Measurements from ENCODE around the gene SRPK1. TPM values are rescaled to one million over a fixed set of nuclear protein-coding genes. Genes with fewer than 3 reads are reported as not detected.

The SRPK1 gene
- total RNA-seq, 1 donor, result 61.7 TPM

- H3K4me3 ChIP-seq (ENCODE audit: low read depth, low read length), result no peak overlapping the region
- no peak for DNase-seq (ENCODE audit: low read depth)
- TF ChIP-seq CTCF (IDR thresholded peaks at IDR 0.05; ENCODE audit: insufficient read depth, low read depth, low read length), result no peak
Measured at GRCh38 chr6:35796236-35796635, 124.7 kb downstream of the SRPK1 start.

- no peak for TF ChIP-seq CTCF (IDR thresholded peaks at IDR 0.05; ENCODE audit: insufficient read depth, low read depth, low read length)
- no peak for DNase-seq (ENCODE audit: low read depth)
- H3K4me3 ChIP-seq (ENCODE audit: low read depth, low read length), result no peak overlapping the region
Measured at GRCh38 chr6:35795453-35796071, 125.3 kb downstream of the SRPK1 start.

GRCh38 chr6:35794536-35795452, 126.1 kb downstream of the SRPK1 start:
- TF ChIP-seq CTCF (IDR thresholded peaks at IDR 0.05; ENCODE audit: insufficient read depth, low read depth, low read length), result no peak
- no peak overlapping the region for H3K4me3 ChIP-seq (ENCODE audit: low read depth, low read length)

GRCh38 chr6:35790683-35791082, 130.2 kb downstream of the SRPK1 start:
- H3K4me3 ChIP-seq (ENCODE audit: low read depth, low read length), result no peak overlapping the region
- DNase-seq (ENCODE audit: low read depth), result no peak
- TF ChIP-seq CTCF (IDR thresholded peaks at IDR 0.05; ENCODE audit: insufficient read depth, low read depth, low read length), result no peak

More at GRCh38 chr6:35794536-35795452, 126.1 kb downstream of the SRPK1 start:
- no peak for DNase-seq (ENCODE audit: low read depth)

- TF ChIP-seq CTCF (IDR thresholded peaks at IDR 0.05; ENCODE audit: insufficient read depth, low read depth, low read length), result no peak
- DNase-seq (ENCODE audit: low read depth), result no peak
- H3K4me3 ChIP-seq (ENCODE audit: low read depth, low read length), result no peak overlapping the region
Measured at GRCh38 chr6:35788423-35788982, 132.4 kb downstream of the SRPK1 start.

GRCh38 chr6:35787266-35788218, 133.4 kb downstream of the SRPK1 start:
- DNase-seq (ENCODE audit: low read depth), result no peak
- no peak for TF ChIP-seq CTCF (IDR thresholded peaks at IDR 0.05; ENCODE audit: insufficient read depth, low read depth, low read length)
- no peak overlapping the region for H3K4me3 ChIP-seq (ENCODE audit: low read depth, low read length)

All from fibroblast of villous mesenchyme (primary cell).